IPS-NIHi11 (cell line): ENCODE data around the gene PROKR1.
A peak's percentile ranks its signal among the peaks of the same experiment; 100 is the strongest.
"Not testable (repeated sequence)": the region's sequence is repeated elsewhere in the genome, so short reads cannot be mapped to it uniquely, and the experiment has no call there.

Experiments
- DNase-seq: peaks from one replicate; pipeline ENCODE4 v3.0.0; 2012; ENCODE audit warnings: mixed read lengths, low spot score

The PROKR1 gene

DNA sequence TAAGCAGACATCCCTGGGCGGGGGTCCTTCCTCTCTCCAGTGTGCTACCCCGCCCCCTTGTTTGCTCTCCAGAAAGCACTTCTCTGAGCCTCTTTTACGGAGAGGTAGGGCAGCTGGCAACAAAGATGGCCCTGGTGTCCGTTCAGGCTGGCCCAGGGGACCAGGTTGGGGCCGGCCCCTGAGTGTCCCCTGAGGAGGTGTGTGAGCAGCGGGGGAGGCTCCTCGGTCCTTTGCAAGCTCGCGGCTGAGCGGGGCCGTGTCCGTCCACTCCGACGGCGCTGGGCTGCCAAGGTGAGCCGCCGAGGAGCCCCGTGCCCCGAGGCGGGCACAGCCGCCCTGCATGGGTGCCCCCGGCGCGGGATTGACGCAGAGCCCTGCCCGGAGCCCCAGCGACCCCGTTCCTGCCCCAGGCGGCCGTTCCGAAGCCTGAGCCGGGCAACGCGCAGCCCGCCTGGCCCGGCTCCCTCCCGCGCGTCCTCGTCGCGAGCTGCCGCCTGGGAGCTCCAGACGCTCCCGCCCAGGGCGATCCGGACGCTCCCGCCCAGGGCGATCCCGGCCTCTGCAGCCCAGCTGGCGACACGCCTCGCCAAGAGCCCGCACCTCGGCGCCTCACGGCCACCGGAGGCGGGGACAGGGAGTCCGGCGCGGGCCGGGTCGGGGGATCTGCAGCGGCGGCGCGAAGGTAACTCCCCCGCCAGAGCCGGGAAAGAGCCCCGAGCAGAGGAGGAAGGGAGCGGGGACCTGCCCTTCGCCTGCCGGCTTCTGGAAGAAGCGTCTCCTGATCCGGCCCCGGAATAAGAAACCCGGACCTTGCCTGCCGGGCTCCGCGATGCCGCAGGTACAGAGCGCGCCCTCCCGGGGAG is at the start of gene PROKR1:
TSS of gene PROKR1 (plus strand) at position 569 of the 863 bp plus-strand sequence. CDS start 2,243 bp downstream, outside the sequence.
- DNase-seq = peak; percentile 78

DNA sequence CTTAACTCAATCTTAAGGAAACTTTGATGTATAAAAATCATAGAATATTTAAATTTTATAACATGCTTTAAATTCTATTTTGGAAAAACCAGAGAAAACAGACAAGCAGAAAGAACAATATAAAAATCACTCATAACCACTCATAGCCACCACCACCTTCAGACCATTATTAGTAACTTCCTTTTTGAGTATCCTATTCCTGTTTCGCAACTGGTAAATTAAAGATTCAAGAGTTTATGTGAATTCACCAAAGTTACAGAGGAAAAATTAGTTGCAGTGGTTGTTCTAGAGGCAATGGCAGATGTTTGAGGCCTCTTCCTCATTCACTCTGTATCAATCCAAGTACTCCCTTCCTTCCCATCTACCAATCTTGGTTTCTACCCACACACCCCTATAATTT is 49.3 kb upstream of the PROKR1 start:
- DNase-seq = no peak

GRCh38 chr2:68594674-68595492 is 48.5 kb upstream of the PROKR1 start:
- peak; percentile 56 for DNase-seq

- not testable (repeated sequence) for DNase-seq
Observed at GRCh38 chr2:68595493-68595785, 47.9 kb upstream of the PROKR1 start.

DNA sequence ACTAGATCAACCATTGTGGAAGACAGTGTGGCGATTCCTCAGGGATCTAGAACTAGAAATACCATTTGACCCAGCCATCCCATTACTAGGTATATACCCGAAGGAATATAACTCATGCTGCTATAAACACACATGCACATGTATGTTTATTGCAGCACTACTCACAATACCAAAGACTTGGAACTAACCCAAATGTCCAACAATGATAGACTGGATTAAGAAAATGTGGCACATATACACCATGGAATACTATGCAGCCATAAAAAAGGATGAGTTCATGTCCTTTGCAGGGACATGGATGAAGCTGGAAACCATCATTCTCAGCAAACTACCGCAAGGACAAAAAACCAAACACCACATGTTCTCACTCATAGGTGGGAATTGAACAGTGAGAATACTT is 42.9 kb upstream of the PROKR1 start:
- DNase-seq = not testable (repeated sequence)

DNA sequence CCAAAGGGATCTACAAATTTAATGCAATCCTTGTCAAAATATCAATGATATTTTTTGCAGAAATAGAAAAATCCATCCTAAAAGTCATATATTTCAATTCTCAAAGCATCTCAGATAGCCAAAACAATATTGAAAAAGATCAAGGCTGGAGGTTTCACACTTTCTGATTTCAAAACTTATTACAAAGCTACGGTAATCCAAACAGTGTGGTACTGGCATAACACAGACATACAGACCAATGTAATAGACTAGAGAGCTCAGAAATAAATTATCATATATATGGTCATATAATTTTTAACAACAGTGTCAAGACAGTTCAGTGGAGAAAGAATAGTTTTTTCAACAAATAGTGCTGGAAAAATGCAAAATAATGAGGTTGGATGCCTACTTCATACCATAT is 40.3 kb upstream of the PROKR1 start:
- no peak for DNase-seq

- DNase-seq = no peak
Observed at GRCh38 chr2:68604077-68604476, 39.3 kb upstream of the PROKR1 start.

- DNase-seq = no peak
Observed at GRCh38 chr2:68605939-68606338, 37.4 kb upstream of the PROKR1 start.

- DNase-seq = no peak
Observed at GRCh38 chr2:68606759-68607158, 36.6 kb upstream of the PROKR1 start.

DNA sequence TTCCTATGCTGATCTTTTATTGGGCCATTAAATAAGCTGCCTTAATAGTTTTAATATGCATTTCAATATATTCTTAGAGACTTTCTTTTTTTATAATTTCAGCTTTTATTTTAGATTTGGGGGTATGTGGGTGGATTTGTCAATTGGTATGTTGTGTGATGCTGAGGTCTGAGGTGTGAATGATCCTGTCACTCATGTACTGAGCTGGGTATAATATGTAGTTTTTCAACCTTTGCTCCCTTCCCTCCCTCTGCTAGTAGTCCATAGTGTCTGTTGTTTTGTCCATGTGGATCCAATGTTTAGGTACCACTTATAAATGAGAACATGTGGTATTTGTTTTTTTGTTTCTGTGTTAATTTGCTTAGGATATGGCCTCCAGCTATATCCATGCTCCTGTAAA is 35.5 kb upstream of the PROKR1 start:
- no peak for DNase-seq

- DNase-seq = no peak
Observed at GRCh38 chr2:68612765-68613519, 30.4 kb upstream of the PROKR1 start.

DNA sequence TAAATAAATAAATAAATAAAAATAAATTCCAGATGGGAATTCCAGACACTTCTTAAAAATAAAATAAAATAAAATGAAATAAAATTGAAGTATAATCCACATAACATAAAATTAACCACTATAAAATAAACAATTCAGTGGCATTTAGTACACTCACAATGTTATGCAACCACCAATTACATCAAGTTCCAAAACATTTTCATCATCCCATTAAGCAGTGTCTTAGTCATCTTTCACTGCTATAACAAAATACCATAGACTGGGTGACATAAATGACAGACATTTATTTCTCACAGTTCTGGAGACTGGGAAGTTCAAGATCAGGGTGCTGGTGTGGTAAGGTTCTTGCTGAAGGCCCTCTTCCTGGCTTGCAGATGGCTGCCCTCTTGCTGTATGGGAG is 22.6 kb upstream of the PROKR1 start:
- no peak for DNase-seq

DNA sequence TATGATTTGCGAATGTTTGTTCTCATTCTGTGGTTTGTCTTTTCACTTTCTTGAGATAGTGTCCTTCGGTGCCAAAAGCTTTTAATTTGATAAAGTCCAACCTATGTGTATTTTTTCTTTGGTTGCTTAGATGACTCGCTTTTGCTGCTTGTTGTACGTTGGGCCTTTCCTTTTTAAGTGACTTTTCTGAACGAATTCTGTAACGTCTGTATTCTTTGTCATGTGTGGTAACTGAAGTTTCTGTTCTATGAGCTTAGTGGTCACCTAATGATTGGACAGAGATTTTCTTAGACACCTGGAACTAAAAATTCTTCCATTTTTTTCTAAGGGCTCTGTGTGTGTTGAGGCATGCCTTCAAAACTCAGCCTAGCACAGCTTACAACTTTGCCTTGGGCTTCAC is 19.6 kb upstream of the PROKR1 start:
- DNase-seq = no peak

DNA sequence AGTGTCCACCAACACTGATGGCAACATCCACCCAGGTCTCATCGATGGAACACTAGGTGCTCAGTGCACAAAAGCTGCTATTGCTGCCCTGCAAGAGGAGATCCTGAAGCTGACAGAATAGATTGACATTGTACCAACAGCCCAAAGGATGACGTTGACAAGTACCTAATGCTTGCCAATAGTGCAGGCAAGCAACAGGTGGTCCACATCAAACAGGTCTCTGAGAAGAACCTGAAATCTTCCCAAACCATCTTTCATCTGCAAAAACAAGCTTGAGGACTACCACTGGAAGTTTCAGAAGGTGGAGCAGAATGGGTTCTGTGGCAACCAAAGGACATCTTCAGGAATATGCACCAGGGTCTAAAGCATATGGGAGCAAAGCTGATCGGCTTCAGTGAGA is 15.8 kb upstream of the PROKR1 start:
- DNase-seq = no peak

- DNase-seq = peak; percentile 18
Observed at GRCh38 chr2:68632021-68632420, 11.4 kb upstream of the PROKR1 start.

DNA sequence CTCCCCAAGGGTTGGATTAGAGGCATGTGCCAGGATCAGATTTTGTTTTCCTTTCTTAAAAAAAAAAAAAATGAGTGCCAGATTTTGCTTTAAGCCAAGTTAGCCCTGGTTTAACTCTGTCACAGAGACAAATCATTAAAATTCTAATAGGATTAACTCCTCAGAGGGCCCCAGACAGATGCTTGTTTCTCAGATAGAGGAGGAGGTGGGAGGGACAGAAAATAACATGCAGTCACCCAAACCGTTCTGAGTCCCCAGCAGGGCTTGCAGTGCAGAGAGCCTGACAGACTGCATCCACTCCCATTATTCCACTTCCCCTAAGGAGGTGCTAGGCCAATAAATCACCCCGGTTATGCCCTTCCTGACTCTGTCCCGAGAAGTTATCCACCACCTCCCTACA is 6.3 kb upstream of the PROKR1 start:
- no peak for DNase-seq

DNA sequence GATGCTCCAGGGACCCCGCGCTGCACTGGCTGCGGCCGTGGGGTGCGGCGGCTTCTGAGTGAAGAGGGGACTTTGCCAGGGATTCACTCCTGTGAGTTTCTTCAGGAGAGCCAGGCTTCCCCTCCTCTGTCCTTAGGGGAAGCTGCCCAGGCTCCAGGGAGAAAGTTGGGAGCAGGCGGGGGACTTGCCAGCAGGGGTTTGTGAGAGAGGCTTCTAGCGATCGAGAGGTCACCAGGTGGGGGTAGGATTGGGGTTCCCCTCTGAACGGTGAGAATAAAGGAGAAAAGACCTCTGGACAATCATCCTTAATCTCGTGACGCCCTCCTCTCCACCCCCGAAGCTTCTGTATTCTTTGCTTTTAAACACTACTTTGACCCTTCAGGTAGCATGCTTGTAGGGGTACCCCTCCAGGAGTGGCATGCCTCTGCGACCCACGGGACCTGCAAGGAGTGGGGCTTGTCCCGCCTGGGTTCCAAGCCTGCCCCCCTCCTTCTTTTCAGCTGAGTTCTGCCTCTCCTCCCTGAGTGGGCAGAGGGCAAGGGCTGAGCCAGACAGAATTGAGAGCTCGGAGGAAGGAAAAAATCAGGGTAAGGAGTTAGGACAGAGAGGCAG is 601 bp downstream of the PROKR1 start:
- no peak for DNase-seq

DNA sequence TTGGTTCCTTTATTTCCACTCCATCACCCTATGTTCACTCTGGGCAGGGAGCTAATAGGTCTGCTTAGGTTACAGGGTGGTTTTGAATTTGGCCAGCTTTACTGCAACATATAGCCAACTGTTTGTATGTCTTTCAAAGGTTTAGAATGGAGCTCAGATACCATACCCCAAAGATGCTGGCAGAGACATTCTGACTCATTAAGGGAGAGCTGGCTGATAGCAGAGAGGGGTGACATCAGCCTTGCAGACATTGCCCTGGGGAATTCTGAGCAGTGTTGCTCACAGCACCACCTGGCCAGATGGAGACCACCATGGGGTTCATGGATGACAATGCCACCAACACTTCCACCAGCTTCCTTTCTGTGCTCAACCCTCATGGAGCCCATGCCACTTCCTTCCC is 2.1 kb downstream of the PROKR1 start:
- no peak for DNase-seq

GRCh38 chr2:68646303-68646702 is 2.9 kb downstream of the PROKR1 start:
- no peak for DNase-seq

DNA sequence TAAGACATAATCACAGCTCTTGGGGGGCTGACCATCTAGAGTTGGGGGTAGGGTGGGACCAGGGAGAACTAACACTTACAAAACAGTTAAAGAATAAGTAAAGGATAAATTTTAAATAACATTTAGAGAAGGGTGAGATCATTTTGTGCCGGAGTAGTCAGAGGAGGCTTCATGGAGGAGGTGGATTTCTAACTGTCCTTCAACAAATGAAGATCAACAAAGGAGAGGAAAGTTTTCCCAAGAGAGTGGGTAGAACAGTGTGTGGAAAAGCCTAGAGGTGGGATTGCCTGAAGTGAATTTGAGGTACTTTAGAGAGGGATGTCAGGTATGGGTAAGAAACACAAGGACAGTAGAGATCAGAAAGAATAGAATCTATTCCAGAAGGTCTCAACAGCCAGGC is 7.3 kb downstream of the PROKR1 start:
- DNase-seq = no peak

DNA sequence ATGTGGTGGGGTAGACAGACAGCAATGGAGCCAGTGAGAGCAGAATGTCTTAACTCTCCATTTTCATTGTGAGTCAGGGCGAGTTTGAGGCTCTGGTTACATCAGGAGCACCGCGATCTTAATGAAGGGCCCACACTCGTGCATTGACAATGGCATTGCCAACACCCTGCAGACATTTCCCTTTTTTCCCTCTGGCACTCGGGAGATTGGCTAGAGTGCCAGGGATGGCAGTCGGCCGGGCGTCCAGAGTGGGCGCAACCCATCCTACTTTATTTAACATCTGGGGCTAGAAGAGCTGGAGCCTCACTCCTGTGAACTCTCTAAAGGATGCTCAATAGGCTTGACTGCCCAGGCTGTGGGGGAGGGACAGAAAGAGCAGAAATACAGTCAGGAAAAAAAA is 9.7 kb downstream of the PROKR1 start:
- DNase-seq = no peak

GRCh38 chr2:68653538-68653982 is 10.2 kb downstream of the PROKR1 start:
- peak; percentile 25 for DNase-seq
